GM21529 (cell line): Measurements from ENCODE around the gene LGALS8.

ENCODE experiments used
- ATAC-seq: cut with Tn5 transposase; IDR thresholded peaks from one replicate; pipeline ENCODE4 v1.9.1; 2021; ENCODE audit not compliant: unreplicated experiment

Gene LGALS8

GRCh38 chr1:236508593-236509027, 15.2 kb upstream of the LGALS8 start:
- no peak for ATAC-seq

GRCh38 chr1:236509203-236509602, 14.6 kb upstream of the LGALS8 start:
- no peak for ATAC-seq

GRCh38 chr1:236509647-236510401, 14.0 kb upstream of the LGALS8 start:
- ATAC-seq = no peak

GRCh38 chr1:236511735-236512418, 11.9 kb upstream of the LGALS8 start:
- ATAC-seq = no peak

GRCh38 chr1:236514703-236515442, 8.9 kb upstream of the LGALS8 start:
- ATAC-seq = no peak

GRCh38 chr1:236515443-236515958, 8.3 kb upstream of the LGALS8 start:
- no peak for ATAC-seq

- no peak for ATAC-seq
These were observed 6.7 kb upstream of the LGALS8 start for GRCh38 chr1:236516929-236517704.

- ATAC-seq = no peak
These were observed 5.5 kb upstream of the LGALS8 start for GRCh38 chr1:236518322-236518721.

GRCh38 chr1:236520445-236521005, 3.3 kb upstream of the LGALS8 start:
- no peak for ATAC-seq

- ATAC-seq = no peak
These were observed 662 bp upstream of the LGALS8 start for GRCh38 chr1:236522937-236523703.

GRCh38 chr1:236524142-236524894, 536 bp downstream of the LGALS8 start:
- ATAC-seq = peak; percentile 92

- peak; percentile 7 for ATAC-seq
These were observed 1.1 kb downstream of the LGALS8 start for GRCh38 chr1:236524895-236525184.

GRCh38 chr1:236526079-236526478, 2.3 kb downstream of the LGALS8 start:
- ATAC-seq = no peak

- ATAC-seq = no peak
These were observed 6.5 kb downstream of the LGALS8 start for GRCh38 chr1:236530286-236530685.

- ATAC-seq = no peak
These were observed 7.2 kb downstream of the LGALS8 start for GRCh38 chr1:236530959-236531358.

GRCh38 chr1:236532850-236533249, 9.1 kb downstream of the LGALS8 start:
- no peak for ATAC-seq

GRCh38 chr1:236534151-236534651, 10.4 kb downstream of the LGALS8 start:
- no peak for ATAC-seq

- no peak for ATAC-seq
These were observed 11.4 kb downstream of the LGALS8 start for GRCh38 chr1:236535190-236535589.

GRCh38 chr1:236535662-236536161, 11.9 kb downstream of the LGALS8 start:
- ATAC-seq = no peak
